HCEC 1CT (cell line): ENCODE results near the gene CD302.
"Not testable (repeated sequence)": the region's sequence is repeated elsewhere in the genome, so short reads cannot be mapped to it uniquely, and the experiment has no call there.

Source experiments
- DNase-seq: peaks from one replicate; pipeline ENCODE4 v3.0.0-alpha.2; 2017

Gene CD302, protein sequence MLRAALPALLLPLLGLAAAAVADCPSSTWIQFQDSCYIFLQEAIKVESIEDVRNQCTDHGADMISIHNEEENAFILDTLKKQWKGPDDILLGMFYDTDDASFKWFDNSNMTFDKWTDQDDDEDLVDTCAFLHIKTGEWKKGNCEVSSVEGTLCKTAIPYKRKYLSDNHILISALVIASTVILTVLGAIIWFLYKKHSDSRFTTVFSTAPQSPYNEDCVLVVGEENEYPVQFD

DNA sequence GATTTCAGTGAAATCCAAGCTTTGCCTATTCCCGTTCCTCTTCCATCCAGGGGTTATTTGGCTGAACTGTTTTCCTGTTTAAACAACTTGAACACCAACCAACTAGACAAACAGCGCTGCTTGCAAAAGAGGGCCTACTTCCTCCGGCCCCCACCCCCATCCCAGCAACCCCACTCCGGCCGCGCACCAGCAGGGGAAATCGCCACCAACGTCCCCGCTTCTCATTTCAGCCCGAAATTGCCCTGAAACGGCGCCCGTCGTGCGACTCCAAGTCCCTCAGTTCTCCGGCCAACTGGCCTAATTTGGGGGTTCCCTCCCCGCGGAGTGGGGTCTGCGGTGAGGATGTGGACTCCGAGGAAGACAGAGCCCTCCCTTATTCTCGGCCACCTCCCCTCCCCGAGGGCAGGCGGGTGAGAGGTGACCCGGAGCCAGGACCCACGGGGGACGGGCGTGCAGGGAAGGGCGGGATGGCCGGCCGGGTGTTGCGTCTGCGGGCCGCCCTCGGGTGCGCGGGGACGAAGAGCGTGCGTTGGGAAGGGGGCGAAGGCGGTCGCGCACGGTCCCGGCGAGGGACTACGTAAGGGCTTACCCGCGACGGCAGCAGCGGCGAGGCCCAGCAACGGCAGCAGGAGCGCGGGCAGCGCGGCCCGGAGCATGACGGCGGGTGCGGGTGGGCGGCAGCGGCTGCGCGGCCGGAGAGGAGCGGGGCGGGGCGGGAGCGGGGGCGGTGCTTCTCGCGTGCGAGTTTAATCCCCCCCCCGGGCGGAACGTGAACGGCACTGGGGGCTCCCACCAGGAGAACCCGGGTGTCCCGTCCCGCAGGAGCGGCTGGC is at the start of gene CD302:
Gene CD302 (minus strand): TSS at position 666 of the 833 bp plus-strand sequence. CDS start 10 bp downstream, at position 656.
- peak; percentile 32 for DNase-seq

GRCh38 chr2:159846564-159846963 is 48.6 kb upstream of the CD302 start:
- DNase-seq = no peak

GRCh38 chr2:159840616-159841015 is 42.6 kb upstream of the CD302 start:
- no peak for DNase-seq

DNA sequence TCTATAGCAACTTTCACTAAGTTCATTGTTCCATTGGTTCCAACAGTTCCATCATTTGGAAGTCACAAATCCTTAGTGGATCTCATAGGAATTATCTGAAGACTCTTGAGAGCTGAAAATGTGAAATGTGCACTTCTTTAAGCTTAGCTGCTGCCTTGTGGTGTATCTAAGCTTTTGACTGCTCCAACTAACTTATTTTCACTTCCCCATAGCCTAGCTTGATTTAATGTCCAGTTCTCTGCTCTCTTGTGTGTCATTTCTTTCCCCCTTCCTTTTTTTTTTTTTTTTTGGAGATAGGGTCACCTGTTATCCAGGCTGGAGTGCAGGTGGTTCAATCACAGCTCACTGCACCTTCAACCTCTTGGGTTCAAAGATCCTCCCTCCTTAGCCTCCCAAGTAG is 34.9 kb upstream of the CD302 start:
- no peak for DNase-seq

- no peak for DNase-seq
Measured at GRCh38 chr2:159832026-159832425, 34.0 kb upstream of the CD302 start.

- DNase-seq = no peak
Measured at GRCh38 chr2:159829376-159829775, 31.4 kb upstream of the CD302 start.

GRCh38 chr2:159828738-159829137 is 30.7 kb upstream of the CD302 start:
- no peak for DNase-seq

- DNase-seq = not testable (repeated sequence)
Measured at GRCh38 chr2:159822478-159822833, 24.4 kb upstream of the CD302 start.

DNA sequence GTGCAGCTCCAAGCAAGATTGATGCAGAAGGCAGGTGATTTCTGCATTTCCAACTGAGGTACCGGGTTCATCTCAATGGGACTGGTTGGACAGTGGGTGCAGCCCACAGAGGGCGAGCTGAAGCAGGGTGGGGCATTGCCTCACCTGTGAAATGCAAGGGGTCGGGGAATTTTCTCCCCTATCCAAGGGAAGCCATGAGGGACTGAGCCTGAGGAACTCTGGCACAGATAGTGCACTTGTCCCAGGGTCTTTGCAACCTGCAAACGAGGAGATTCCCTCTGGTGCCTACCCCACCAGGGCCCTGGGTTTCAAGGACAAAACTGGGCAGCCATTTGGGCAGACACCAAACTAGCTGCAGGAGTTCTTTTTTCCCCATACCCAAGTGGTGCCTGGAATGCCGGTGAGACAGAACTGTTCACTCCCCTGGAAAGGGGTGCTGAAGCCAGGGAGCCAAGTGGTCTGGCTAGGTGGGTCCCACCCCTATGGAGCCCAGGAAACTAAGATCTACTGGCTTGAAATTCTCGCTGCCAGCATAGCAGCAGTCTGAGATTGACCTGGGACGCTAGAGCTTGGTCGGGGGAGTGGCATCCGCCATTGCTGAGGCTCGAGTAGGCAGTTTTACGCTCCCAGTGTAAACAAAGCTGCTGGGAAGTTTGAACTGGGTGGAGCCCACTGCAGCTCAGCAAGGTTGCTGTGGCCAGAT is 23.9 kb upstream of the CD302 start:
- DNase-seq = not testable (repeated sequence)

- DNase-seq = no peak
Measured at GRCh38 chr2:159818940-159819339, 20.9 kb upstream of the CD302 start.

DNA sequence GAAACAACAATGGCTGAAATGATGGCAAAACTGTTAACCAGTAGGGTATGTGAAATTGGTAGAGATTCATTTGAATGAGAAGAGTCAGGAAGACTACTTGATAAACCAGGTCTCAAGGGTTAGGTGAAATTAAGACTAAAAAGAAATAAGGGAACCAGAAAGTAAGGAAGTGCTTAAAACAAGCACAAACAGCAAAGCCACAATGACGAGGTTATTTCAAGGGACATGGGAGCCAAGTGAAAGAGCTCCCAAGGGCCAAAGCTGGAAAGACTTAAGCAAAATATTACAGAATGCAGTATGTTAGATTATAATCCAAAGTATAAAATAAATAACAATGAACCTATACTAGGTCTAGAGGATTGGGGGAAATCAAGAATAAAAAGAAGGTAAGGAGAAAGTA is 19.3 kb upstream of the CD302 start:
- no peak for DNase-seq

- DNase-seq = no peak
Measured at GRCh38 chr2:159811232-159811631, 13.2 kb upstream of the CD302 start.

DNA sequence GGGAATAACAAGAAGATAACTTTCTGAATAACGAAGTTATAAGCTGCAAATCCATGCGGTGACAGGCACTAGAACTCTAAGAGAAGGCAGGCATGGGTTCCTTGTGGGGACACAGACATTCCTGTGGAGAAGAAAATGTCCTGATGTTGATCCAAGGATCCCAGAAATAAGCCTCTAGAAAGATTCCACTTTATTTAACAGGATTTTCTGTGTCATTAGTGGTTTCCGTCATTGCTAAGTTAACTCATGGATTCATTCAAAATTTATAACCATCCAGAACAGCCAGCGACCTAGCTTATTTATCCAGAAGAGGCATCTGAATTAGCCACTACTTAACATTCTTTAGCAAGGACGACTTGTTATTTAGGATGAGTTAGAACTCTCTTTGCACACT is 10.0 kb upstream of the CD302 start:
- no peak for DNase-seq

DNA sequence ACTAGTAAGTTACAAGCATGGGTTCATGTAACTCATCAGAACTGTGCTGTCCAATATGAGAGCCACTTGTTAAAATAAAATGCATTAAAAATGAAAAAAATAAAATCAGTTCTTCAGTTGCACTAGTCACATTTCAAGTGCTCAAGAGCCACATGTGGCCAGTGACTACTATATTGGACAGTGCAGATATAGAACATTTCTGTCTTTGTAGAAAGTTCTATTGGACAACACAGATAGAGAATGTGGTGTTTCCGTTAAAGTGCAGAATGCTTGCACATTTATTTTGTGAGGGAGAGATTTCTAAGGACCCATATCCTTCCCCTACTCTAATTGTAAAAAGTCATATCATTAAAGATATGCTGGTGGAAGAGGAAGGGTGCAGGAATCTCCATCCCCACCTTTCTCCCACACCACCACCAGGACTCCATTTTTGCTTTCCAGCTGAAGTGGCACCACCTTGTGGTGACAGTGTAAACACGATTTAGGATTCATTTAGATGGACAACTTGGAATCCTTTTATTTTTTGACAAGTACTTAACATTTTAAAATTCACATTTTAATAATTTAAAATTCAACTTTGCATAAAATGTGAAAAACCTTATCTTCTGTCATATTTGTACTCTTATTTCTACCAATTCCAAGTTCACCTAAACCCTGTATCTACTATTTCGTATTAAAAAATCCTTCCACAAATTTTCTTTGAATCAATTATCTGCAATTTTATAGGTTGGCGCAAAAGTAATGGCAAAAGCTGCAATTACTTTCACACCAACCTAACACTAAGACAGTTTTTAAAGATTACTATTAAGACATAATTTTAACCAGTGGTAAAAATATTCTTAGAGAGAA is 9.4 kb upstream of the CD302 start:
- DNase-seq = peak; percentile 40

- DNase-seq = no peak
Measured at GRCh38 chr2:159804941-159805340, 6.9 kb upstream of the CD302 start.

- DNase-seq = no peak
Measured at GRCh38 chr2:159803235-159803962, 5.4 kb upstream of the CD302 start.

DNA sequence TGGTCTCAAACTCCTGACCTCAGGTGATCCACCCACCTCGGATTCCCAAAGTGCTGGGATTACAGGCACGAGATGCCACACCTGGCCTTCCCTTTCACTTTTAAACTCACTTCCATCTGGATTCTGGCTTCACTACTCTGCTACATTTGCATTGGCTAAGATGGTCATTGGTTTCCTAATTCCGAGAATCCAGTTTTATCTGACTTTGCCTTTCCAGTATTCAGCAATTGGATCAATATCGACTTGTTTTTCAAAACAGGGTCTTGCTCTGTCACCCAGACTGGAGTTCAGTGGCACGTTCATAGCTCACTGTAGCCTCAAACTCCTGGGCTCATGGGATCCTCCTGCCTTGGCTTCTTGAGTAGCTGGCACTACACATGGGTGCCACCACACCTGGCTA is 4.7 kb upstream of the CD302 start:
- DNase-seq = no peak

DNA sequence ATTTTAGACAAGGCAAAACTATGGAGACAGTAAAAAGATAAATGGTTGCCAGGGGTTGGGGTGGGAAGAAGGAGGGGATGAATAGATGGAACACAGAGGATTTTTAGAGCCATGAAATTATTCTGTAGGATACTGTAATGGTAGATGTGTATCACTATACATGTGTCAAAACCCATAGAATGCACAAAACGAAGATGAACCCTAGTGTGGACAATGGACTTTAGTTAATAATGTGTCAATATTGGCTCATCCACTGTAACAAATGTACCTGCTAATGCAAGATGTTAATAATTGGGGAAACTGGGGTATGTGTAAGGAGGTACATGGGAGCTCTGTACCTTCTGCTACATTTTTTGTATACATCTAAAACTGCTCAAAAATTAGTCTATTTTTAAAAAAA is 1.8 kb upstream of the CD302 start:
- DNase-seq = no peak

DNA sequence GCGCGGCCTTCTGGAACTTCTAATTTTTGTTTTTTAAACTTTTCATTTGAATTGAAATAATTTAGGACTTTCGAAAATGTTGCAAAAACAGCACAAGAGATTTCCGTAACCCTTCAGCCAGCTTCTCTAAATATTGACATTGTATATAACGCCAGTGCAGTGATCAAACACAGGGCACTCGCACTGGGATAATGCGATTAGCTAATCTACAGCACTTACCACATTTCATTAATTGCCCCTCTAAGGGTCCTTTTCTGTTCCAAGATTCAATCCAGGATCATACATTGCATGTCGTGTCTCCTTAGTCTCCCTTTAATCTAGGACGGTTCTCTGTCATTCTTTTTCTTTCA is 343 bp upstream of the CD302 start:
- no peak for DNase-seq

- DNase-seq = no peak
Measured at GRCh38 chr2:159797225-159797542, 824 bp downstream of the CD302 start.

DNA sequence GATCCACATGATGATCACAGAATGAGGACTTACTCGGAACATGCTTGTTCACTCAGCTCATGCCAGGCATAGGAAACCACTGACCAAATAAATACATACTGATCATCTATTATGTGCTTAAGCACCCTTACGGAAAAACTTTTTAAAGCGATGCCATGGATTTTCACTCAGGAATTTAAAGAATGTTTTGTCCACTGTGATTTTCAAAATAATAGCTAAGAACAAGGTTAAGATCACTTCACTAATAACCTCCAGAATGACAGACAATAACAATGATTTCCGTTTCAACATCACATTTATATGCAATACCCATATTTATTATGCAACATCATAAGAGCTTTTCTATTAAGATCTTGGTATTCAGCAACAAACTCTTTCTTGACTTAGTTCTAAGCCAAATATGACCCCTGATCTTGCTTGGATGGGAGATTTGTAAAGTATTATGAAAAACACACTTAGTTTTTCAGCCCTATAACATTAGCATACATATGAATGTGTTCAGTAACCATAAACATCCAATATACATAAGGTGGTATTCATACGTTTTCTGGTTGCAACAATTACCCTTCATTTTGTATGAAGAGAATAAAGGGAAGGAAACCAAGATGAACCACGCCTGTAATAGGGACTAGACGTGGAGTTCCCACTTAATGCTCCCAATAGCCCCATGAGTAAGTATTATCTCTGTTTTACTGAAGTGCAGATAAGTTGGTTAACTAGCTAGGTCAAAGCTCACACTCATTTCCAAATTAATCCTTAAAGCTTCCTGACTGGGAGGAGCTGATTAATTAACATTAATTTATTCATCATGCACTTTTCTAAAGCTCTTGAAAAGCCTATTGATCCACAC is 1.9 kb downstream of the CD302 start:
- DNase-seq = no peak

DNA sequence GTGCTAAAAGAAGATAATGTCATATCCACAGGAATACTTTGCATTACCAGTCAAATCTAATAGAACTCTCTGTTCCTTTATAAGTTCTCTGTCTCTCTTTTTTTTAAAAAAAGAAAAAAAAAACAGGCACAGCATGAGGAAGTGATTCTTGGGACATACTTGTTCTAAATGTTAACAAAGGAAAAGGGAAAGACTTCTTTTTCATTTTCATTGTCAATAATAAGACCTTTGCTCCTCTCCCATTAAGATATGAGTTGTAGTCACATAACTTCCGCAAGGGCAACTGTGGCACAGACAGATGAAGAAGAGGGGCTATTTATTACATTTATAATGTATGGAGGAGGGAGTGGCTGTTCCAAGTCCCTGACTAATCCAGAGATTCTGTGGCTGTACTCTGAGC is 4.7 kb downstream of the CD302 start:
- DNase-seq = no peak
